Astrocyte of the cerebellum (primary cell): ENCODE data around the gene NELL2.

Source experiments
- DNase-seq: peaks from one replicate; pipeline ENCODE4 v3.0.0-alpha.2; 2011; ENCODE audit warnings: low read depth
- H3K4me3 ChIP-seq: 2 replicates; pipeline ENCODE4 v1.5.1; 2011; ENCODE audit warnings: mild to moderate bottlenecking, low read depth, low read length, moderate library complexity
- in situ Hi-C: cut with HindIII; loops from 2 replicates; pipeline ENCODE4 v1.10.0; 2017; ENCODE audit warnings: low sequenced_read_pairs
- TF ChIP-seq, protein P1 (sequence below): IDR thresholded peaks from 2 replicates; pipeline ENCODE4 v1.5.1; 2012; ENCODE audit warnings: low read length, low read depth, moderate library complexity, mild to moderate bottlenecking; ENCODE audit errors: missing control alignments

NELL2 gene

DNA sequence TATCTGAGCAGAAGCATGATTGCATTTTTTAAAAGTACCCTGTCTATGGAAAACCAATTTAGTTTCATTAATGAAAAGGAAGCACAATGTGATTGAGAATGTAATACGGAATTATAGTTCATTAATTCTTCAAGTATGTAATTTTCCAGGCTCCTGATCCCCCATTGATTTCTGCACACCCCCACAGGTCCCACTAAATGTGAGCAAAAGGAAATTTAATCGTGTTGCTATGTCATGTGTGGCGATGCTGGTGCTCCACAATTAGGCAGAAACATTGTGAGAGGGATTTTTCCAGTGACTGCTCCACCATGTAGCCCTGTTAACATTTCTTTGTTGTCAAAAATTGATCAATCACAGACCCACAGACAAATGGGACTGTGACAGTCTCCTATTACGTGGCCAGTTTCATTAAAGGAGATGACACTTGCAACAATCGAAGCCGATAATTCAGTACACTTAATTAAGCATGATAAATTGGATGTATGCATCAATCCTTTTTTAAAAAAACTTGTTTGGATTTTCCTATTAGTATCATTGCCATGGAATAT lies 306.0 kb downstream of the NELL2 start:
- in situ Hi-C loops: no loop called here
- DNase-seq: no peak
- H3K4me3 ChIP-seq: no peak overlapping the region
- TF ChIP-seq, protein P1, sequence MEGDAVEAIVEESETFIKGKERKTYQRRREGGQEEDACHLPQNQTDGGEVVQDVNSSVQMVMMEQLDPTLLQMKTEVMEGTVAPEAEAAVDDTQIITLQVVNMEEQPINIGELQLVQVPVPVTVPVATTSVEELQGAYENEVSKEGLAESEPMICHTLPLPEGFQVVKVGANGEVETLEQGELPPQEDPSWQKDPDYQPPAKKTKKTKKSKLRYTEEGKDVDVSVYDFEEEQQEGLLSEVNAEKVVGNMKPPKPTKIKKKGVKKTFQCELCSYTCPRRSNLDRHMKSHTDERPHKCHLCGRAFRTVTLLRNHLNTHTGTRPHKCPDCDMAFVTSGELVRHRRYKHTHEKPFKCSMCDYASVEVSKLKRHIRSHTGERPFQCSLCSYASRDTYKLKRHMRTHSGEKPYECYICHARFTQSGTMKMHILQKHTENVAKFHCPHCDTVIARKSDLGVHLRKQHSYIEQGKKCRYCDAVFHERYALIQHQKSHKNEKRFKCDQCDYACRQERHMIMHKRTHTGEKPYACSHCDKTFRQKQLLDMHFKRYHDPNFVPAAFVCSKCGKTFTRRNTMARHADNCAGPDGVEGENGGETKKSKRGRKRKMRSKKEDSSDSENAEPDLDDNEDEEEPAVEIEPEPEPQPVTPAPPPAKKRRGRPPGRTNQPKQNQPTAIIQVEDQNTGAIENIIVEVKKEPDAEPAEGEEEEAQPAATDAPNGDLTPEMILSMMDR: no peak

DNA sequence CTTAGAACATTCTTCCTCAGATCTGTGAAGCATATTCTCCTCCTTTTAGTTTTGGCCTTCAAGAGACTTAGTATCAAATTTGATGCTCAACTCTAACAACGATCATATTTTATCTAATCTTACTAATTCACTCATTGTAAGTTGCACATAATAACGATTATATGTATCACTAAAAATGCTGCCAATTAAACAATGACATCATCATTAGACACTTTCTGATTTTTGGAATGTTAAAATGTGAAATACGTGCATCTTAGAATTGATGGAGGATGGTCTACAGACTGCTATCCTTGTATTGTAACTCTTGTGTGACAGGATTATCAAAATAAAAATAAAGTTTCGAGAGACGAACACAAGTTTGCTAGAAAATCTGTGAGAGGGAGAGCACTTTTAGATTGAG lies 311.0 kb downstream of the NELL2 start:
- TF ChIP-seq, protein P1: no peak
- no peak overlapping the region for H3K4me3 ChIP-seq
- no peak for DNase-seq
- in situ Hi-C loops: no loop called here

DNA sequence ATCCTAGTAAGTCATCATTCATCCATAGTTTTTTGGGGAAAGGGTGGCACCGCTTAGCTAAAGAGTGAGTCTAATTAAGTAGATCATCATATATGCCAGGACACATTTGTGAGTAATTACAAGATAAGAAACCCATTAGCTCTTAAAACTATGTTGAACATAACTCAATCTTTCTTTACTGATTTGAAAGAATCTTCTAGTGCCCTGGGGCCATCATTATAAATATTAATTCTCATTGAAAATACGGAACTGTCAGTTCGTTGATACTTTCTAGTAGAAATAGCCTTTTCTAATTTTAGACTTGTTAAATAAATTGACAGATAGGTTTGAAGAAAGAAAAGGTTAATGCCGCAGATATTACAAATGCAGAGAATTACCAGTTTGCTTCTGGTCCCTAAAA lies 312.6 kb downstream of the NELL2 start:
- TF ChIP-seq, protein P1: no peak
- no peak for DNase-seq
- H3K4me3 ChIP-seq: no peak overlapping the region
- in situ Hi-C loops: no loop called here

DNA sequence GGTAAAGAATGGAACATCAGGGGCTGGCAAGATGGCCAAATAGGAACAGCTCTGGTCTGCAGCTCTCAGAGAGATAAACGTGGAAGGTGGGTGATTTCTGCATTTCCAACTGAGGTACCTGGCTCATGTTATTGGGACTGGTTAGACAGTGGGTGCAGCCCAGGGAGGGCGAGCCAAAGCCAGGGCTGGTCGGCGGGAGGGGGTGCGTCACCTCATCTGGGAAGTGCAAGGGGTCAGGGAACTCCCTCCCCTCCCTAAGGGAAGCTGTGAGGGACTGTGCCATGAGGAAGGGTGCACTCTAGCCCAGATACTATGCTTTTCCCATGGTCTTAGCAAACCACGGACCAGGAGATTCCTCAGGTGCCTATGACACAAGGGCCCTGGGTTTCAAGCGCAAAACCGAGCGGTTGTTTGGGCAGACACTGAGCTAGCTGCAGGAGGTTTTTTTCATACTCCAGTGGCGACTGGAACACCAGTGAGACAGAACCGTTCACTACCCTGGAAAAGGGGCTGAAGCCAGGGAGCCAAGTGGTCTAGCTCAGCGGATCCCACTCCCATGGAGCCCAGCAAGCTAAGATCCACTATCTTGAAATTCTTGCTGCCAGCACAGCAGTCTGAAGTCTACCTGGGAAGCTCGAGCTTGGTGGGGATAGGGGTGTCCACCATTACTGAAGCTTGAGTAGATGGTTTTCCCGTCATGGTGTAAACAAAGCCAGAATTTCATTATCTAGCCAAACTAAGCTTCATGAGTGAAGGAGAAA lies 317.6 kb downstream of the NELL2 start:
- in situ Hi-C loops: no loop called here
- no peak overlapping the region for H3K4me3 ChIP-seq
- TF ChIP-seq, protein P1: no peak
- no peak for DNase-seq

DNA sequence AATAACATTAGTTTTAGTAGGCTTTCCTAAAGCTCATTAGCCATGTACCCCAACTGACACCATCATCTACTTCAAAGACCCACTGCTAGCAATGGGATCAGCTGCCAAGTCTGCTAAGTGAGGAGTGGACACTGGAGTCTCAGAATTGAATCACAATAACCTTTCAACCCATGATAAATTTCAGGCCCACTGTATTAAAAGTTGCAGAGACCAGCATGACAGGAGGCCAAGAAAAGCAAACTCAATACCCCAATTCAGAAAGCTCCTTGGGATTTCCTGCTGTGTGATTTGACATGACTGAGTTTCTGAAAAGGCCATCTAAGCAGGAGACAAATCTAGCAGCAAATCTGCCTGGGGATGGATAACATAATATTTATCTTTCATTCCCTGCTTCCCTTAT lies 320.7 kb downstream of the NELL2 start:
- in situ Hi-C loops: no loop called here
- no peak overlapping the region for H3K4me3 ChIP-seq
- DNase-seq: no peak
- TF ChIP-seq, protein P1: no peak

DNA sequence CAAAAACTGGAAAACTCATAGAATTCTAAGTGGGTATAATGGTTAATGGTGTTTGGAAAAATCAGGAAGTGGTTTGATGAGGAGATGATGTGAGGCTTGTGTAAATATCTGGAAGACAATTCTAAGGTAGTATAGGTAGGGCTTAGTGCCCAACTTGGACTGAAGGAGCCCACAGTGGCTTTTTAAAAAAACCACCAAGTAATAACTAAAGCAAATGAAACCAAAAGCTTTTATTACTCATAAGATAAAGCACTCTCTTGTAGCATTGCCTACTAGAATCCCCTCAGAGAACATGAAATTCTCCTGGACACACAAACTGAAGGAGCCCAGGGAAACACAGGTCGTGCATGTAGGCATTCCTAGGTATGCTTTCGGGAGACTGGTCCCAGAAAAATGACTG lies 324.5 kb downstream of the NELL2 start:
- H3K4me3 ChIP-seq: no peak overlapping the region
- in situ Hi-C loops: no loop called here
- TF ChIP-seq, protein P1: no peak
- no peak for DNase-seq

DNA sequence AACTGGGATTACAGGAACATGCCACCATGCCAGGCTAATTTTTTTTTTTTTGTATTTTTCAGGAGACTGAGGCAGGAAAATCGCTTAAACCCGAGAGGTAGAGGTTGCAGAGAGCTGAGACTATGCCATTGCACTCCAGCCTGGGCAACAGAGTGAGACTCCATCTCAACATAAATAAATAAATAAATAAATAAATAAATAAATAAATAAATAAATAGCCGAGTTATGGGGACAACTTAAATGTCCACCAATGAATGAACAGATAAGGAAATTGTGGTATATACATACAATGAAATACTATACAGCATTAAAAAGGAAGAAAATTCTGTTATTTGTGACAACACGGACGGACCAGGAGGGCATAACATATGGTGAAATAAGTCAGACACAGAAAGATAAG lies 325.7 kb downstream of the NELL2 start:
- DNase-seq: no peak
- H3K4me3 ChIP-seq: no peak overlapping the region
- in situ Hi-C loops: no loop called here
- TF ChIP-seq, protein P1: no peak
